GM15510 (cell line): ENCODE measurements around the gene PEA15.

ENCODE experiments used
- POLR2A ChIP-seq: IDR thresholded peaks from 3 replicates; pipeline ENCODE4 v1.6.1; 2011; ENCODE audit warnings: borderline replicate concordance; ENCODE audit not compliant: insufficient read length; ENCODE audit errors: extremely low read depth

The PEA15 gene

DNA sequence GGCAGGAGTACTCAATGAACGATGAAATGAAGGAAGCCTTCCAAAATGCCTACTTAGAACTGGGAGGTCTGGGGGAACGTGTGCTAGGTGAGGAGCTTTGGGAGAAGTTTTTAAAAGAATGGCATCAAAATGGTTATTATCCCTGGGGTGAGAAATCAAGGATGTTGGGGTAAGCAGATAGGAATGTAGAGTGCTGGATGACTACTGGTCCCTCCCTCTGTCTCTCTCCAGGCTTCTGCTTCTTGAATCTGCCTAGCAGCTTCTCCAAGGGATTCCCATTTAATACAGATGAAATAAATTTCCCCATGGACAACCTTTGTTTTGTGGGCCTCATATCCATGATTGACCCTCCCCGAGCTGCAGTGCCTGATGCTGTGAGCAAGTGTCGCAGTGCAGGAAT is 33.8 kb upstream of the PEA15 start:
- no peak for TF ChIP-seq POLR2A

DNA sequence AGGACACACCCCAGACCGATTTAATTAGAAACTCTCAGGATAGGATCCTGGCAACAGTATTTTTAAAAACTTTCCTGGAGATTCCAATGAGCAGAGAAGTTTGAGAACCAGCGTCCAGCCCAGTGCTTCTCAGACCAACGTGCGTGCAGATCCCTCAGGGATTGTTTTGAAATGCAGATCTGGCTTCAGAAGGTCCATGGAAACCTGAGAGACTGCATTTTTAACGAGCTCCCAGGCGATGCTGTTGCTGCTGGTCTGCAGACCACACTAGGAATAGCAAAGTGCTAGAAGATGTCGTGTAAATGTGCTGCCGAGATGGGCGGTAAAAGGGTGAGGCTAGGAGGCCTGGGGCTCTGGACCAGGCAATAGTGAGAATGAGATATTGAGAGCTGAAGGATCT is 33.2 kb upstream of the PEA15 start:
- TF ChIP-seq POLR2A, result no peak

DNA sequence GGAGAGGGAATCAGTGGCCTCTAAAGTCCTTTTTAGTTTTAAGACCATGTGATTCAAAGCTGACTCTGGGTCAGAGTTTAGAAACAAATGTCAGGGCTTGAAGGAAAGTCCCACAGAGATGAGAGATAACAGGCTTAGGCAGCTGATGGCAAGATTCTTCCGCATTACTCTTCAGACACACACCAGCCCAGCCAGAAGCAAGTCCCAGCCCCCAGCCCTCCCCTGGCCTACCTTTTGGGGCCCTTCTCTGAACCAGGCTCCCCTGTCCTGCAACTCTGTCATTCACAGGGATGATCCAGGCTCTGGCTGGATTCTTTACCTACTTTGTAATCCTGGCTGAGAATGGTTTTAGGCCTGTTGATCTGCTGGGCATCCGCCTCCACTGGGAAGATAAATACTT is 28.0 kb upstream of the PEA15 start:
- TF ChIP-seq POLR2A, result no peak

DNA sequence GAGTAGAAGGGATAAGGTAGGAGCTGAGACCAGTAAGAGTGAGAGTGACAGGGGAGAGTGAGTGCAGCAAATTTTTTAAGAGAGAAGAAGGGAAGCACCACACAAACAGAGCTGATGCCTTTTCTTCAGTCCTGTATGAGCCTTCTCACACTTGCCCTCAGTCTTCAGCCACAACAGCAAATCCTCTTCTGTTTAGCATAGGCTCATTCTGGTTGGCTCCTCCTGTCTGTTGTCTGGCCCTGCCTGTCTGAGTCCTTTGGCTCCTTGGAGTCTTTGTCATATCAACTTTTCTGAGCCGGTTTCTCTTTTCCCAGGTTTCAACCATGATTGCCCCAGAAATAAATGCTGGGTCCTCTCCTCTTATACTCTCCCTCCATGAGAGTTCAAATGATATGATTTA is 27.5 kb upstream of the PEA15 start:
- no peak for TF ChIP-seq POLR2A

DNA sequence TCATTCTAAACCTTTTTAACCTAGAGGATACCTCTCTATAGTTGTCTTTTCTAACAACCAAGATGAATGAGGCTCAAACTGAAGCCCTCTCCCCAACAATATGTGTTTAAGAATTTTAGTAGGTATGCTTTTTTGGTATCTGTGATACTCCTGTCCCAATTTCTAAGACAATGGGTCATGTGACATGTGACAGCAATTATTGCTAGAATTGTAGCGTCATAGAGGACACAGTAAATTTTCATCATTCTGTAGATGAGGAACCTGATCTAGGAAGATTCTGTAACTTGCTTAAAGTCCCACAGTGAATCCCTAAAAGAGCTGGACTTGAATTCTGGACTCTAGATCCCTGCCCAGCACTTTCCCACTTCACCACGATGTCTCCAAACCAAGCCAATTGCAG is 26.5 kb upstream of the PEA15 start:
- TF ChIP-seq POLR2A, result no peak

DNA sequence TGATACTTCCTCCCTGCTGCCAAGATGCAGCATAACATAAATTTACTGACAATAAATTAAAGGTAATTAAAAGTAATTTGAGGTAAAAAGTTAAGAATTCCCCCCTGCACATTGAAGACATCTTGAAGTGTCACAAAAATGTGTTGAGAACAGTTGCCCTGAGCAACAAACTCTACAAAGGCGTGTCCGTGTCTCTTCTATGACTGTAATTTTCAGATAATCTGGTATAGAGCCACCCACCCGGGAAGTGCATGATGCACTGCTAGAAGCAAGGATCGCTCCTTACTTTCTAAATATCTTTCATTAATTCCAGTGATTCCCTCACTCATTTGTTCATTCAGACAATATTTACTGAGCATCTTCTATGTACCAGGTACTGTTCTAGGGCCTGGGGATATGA is 25.8 kb upstream of the PEA15 start:
- no peak for TF ChIP-seq POLR2A

DNA sequence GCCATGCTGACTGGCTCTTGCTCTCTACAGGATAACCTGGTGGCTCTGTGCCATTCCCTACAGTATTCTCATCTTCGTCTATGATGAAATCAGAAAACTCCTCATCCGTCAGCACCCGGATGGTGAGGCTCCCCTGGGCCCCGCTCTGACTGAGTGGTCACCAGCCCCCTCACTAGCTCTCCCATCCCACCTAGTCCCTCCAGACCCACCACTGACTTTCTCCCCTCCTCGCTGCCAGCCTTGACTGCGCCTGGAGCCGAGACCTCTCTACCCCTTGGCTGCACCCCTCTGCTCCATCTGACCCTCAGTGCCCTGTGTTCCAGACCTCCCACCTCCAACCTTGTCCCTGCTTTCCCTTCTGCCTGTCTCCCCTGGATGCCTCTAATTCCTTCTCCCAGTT is 18.9 kb upstream of the PEA15 start:
- no peak for TF ChIP-seq POLR2A

DNA sequence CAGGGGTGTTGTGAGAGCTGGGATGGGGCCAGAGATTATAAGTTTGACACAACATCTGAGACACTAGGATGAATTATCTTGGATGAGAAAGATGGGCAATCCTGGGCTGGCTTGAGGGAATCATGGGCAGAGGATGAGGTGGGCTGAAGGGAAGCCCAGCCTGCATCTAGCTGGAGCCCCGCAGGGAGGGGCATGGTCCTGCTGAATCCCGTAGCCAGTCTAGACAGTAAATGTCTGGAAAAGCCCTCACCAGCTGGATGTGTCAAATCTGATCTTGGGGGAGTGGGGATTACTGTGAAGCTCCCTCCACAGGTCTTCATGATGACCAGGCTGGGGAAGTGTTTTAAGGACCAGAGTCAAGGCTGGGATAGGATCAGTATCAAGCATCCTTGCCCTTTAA is 18.5 kb upstream of the PEA15 start:
- TF ChIP-seq POLR2A, result no peak

DNA sequence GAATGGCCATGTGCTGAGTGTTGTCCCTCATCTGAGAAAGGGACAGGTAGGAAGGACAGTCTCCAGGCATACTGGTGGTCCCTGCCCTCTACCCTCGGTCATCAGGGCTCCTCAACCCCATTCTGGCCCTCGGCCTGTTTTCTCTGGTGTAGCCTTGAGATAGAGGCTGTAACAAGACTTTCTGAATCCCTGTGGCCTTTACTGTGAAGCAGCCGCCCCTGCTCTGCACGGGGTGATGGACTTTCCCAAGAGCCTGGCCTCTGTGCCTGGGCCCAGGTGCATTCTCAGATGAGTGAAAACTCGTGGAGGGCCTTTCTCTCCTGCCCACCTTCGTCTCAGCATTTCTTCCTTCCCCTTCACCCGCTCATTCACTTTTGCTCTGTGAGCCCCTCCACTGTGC is 17.8 kb upstream of the PEA15 start:
- TF ChIP-seq POLR2A, result no peak

DNA sequence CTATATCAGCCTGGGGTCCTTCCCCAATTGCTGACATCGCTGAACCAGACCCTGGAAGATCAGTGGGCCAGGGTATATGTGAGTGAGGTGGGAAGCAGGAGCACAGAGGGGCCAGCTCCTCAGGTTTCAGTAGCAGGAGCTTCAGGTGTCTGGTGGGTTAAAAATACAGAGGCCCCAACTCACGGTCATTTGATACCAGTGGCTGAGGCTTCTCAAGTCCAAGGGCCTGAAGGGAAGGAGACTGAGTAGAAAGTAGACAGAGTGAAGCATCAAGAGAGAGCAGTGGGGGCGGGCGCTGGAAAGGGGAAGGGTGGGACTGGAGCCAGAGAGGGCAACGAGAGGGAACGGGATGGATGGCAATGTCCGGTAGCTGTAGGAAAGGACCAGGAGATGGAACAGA is 16.8 kb upstream of the PEA15 start:
- TF ChIP-seq POLR2A, result no peak

DNA sequence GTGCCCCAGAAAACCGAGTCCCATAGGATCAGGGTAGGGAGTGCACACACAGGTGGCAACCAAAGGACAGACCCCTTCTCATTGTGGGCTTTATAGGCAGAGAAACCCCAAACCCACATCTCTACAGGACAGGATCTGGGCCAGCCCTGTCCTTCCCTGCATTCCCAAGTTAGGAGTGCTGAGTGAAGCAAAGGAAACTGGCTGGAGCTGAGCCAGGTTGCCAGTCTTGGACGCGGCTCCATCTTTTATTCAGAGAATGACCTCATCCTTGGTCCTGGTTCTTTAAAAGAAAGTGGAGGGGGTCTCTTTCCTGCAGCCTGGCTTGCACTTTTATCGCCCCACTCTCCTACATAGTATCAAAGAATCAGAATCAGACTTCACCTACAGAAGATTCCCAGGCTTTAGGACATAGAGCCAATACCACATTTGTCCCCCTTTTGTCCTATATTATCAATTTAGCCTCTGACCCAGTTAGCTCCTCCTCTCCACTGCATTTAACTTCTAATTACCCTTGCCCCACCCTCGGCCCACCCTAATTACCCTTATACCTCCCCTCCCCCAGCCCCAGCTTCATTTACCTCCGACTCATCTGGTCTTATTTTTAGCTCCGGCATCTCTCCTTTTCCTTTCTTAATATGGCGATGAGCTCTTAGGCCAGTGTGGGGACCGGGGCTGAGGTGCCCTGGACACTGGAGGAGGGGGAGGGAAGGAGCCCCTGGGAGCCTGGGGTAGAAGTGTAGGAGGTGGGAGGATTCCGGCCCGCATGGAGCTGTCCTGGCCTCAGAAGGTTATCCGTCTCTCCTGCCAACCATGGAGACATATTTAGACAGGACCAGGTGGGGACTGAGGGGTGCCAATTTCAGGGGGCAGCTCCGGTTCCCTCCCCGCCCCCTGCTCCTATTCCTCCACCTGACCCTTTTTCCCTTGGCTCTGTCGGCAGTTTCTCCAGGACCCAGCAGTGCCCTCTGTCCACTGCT is 15.2 kb upstream of the PEA15 start, which contains the start of gene CASQ1:
CASQ1 (plus strand) TSS at position 927 of the 977 bp plus-strand sequence. CDS start 177 bp downstream, outside the sequence.
- no peak for TF ChIP-seq POLR2A

DNA sequence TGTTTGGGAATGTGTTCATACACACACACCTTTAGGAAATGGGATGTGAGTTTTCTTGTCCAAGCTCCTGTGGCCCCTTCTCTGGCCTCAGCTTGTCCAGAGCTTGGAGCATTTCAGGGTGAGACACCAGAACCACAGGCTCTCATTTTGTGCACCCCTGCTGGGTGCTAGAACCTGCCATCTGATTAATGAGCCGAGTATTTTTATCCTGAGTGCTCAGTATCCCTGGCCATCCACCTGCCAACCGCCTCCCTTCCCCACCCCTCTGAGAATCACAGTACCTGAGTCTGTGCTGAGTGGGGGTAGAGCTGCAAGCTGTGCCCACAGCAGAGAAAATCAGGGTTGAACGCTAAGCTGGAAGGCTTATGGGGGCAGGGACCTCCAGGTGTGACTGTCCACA is 13.4 kb upstream of the PEA15 start:
- TF ChIP-seq POLR2A, result no peak

DNA sequence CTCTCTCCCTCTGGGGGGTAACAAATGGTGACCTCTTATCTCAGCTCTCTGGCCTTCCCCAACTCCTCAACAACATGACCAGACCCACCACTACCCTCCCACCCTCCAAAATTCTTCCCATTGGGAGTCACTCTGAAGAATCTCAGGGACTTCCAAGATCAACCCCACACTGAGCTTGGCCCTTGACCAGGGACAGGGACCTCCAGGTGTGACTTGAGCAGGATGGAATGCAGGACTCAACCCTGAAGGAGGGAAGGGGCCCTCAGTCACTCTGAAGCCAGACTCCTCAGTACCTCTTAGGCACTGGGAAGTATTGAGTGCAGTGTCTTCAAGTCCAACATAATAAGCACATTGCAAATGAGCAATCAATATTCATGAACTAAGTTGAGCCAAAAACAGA is 12.9 kb upstream of the PEA15 start:
- no peak for TF ChIP-seq POLR2A

DNA sequence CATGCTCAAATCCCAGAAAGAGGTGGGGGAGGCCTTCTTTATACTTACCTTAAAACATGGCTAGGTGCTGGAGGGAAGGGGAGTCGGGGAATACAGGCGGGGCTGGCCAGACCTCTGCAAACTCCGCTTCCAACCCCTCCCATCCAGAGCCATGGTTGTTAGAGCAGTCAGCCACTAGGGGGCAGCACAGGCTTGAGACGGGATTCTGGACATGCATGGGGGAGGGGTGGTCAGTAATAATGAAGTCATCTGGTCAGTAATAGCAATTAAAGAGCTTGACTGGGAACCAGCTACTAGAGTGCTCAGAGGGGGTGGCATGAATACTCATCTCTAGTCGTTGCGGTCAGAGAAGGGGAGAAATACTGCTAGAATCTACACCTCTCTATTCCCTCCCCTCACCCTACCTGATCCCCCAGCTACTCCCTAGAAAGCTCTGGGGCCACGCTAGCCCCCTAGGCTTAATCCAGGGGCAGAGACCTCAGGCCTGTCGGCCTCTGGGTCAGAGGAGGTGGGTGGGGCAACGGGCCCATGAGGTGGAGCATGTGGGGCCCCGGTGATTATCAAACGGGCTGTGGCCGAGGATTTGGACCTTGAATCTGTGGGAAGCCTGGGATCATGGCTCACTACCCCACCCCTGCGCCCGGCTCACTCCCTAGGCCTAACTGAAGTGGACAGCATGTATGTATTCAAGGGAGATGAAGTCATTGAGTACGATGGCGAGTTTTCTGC is 11.9 kb upstream of the PEA15 start:
- no peak for TF ChIP-seq POLR2A

DNA sequence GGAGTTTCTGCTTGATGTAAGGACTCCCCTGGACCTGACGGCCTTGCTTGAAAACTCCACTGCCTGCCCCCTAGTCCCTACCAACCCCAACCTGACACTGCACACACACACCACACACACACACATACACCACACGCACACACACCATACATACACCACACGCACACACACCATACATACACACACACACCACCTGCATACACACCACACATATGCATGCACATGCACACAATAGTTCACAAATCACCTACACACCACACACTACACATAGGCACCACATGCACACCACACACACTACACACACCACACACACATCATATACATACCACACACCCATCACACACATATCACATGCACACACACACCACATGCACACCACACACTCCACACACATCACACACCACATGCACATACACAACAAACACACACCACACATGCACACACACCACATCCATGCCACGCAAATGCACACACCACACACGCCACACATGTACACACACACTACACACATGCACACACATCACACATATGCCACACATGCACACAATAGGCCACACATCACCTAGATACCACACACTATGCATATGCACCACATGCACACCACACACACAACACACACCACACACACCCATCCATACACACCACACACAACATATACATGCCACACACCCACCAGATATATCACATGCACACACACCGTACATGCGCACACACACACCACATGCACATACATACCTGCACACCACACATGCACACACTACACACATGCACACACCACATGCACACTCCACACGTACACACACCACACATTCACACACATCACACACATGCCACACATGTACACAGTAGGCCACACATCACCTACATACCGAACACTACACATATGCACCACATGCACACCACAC is 11.1 kb upstream of the PEA15 start:
- no peak for TF ChIP-seq POLR2A
